GM12878 (cell line): ENCODE data around the gene PNLIP. TPM values are rescaled to one million over a fixed set of nuclear protein-coding genes. Genes with fewer than 3 reads are reported as not detected.

Experiments used
- ATAC-seq: fragments of 200-7000 bp; cut with Tn5 transposase; 3 replicates; pipeline ENCODE4 v1.9.1; 2020; ENCODE audit warnings: mild to moderate bottlenecking, moderate library complexity
- BruUV-seq: library from RNA; stranded (reverse); fragments of 400-500 nt; replicated peaks from 2 replicates; lab custom pipeline; 2021; lab: Mats Ljungman, UMichigan
- CTCF ChIA-PET: fragments of 300-600 bp; sonication (Branson Sonifier 250); formaldehyde crosslinking; extraction: SDS; loops from one replicate; lab custom pipeline; 2021; ENCODE audit warnings: inconsistent platforms; lab: Yijun Ruan, JAX
- POLR2A ChIA-PET: fragments of 350-600 bp; formaldehyde crosslinking; extraction: SDS; loops from one replicate; lab custom pipeline; 2021; ENCODE audit warnings: inconsistent platforms; lab: Charles Lee
- RAD21 ChIA-PET: fragments of 300-600 bp; sonication (Branson Sonifier 250); formaldehyde crosslinking; loops from one replicate; lab custom pipeline; 2023; ENCODE audit warnings: antibody characterized with exemption; ENCODE audit not compliant: unreplicated experiment; lab: Charles Lee
- SMC1A ChIA-PET: fragments of 300-600 bp; sonication (Branson Sonifier 250); formaldehyde crosslinking; loops from one replicate; lab custom pipeline; 2023; ENCODE audit not compliant: unreplicated experiment, uncharacterized antibody; lab: Charles Lee
- DNase-seq: peaks from one replicate; pipeline ENCODE4 v3.0.0-alpha.2; 2011; ENCODE audit warnings: low read depth, low spot score
- FAIRE-seq: peaks from 3 replicates; lab custom pipeline; 2011; peaks lifted over from hg19 to GRCh38; lab: Jason Lieb, UNC
- H2AFZ ChIP-seq: 2 replicates; pipeline ENCODE4 v1.6.0; 2011; ENCODE audit warnings: low read depth, low read length, control low read depth; ENCODE audit not compliant: control insufficient read depth
- H3K27ac ChIP-seq: 2 replicates; pipeline ENCODE4 v1.5.1; 2011; ENCODE audit warnings: control low read depth; ENCODE audit not compliant: control insufficient read depth, insufficient read depth
- H3K27me3 ChIP-seq, 2 experiments: replicated peaks in 1 of 2; 2 replicates each; pipeline versions ENCODE4 v1.6.0 to v1.6.1; 2011; ENCODE audit warnings: low read length in 1 of 2; ENCODE audit not compliant: control insufficient read depth in 2 of 2, insufficient read depth in 2 of 2
- H3K36me3 ChIP-seq, 2 experiments: 2 replicates each; pipeline ENCODE4 v1.5.1; 2011; ENCODE audit warnings: low read length in 1 of 2; ENCODE audit not compliant: control insufficient read depth in 2 of 2, insufficient read depth in 2 of 2
- H3K4me1 ChIP-seq: 2 replicates; pipeline ENCODE4 v1.6.1; 2011; ENCODE audit warnings: mild to moderate bottlenecking, low read length, moderate library complexity, mixed read lengths; ENCODE audit not compliant: control insufficient read depth, insufficient read depth
- H3K4me2 ChIP-seq: 2 replicates; pipeline ENCODE4 v1.6.0; 2011; ENCODE audit warnings: control low read depth; ENCODE audit not compliant: control insufficient read depth, insufficient read depth
- H3K4me3 ChIP-seq: fragments of 200-600 bp; sonication (generic); 2 replicates; pipeline ENCODE4 v1.5.1; 2016
- H3K79me2 ChIP-seq: 2 replicates; pipeline ENCODE4 v1.6.0; 2011; ENCODE audit warnings: low read length; ENCODE audit not compliant: control insufficient read depth, insufficient read depth
- H3K9ac ChIP-seq: 2 replicates; pipeline ENCODE4 v1.8.0; 2011; ENCODE audit warnings: low read length, control low read depth, mixed read lengths; ENCODE audit not compliant: control insufficient read depth, insufficient read depth
- H3K9me3 ChIP-seq: replicated peaks from 3 replicates; pipeline ENCODE4 v1.5.1; 2011; ENCODE audit warnings: mild to moderate bottlenecking, low read length; ENCODE audit not compliant: control insufficient read depth, insufficient read depth
- H4K20me1 ChIP-seq: 2 replicates; pipeline ENCODE4 v1.6.0; 2011; ENCODE audit not compliant: control insufficient read depth, insufficient read depth
- CTCF ChIP-seq, 3 experiments: IDR thresholded peaks in 2 of 3; conservative IDR thresholded peaks in 1 of 3; 2 replicates each; pipeline ENCODE4 v1.5.1; 2011; ENCODE audit warnings: low read depth in 3 of 3, low read length in 3 of 3, mild to moderate bottlenecking in 3 of 3, control low read depth in 2 of 3, moderate library complexity in 2 of 3, inconsistent platforms in 1 of 3, mixed read lengths in 1 of 3; ENCODE audit not compliant: control insufficient read depth in 2 of 3, insufficient read depth in 1 of 3; ENCODE audit errors: extremely low read depth in 1 of 3
- HDAC6 ChIP-seq: fragments of 200-600 bp; sonication (generic); IDR thresholded peaks from one replicate; pipeline ENCODE4 v1.8.0; 2017; ENCODE audit warnings: antibody characterized with exemption; ENCODE audit not compliant: unreplicated experiment
- MLLT1 ChIP-seq: fragments of 450-650 bp; IDR thresholded peaks from 2 replicates; pipeline ENCODE4 v1.6.1; 2016; ENCODE audit warnings: mild to moderate bottlenecking
- NFXL1 ChIP-seq: fragments of 450-650 bp; IDR thresholded peaks from 2 replicates; pipeline ENCODE4 v1.6.1; 2017; ENCODE audit warnings: antibody characterized with exemption, mild to moderate bottlenecking, borderline replicate concordance
- PAX5 ChIP-seq: IDR thresholded peaks from 2 replicates; pipeline ENCODE4 v1.6.1; 2011; ENCODE audit warnings: low read depth, low read length, borderline replicate concordance
- RCOR1 ChIP-seq: conservative IDR thresholded peaks from 2 replicates; pipeline ENCODE4 v1.6.1; 2012; ENCODE audit warnings: low read depth, low read length, improper control_type of control experiment
- REST ChIP-seq: IDR thresholded peaks from 2 replicates; pipeline ENCODE4 v1.6.1; 2012; ENCODE audit warnings: mild to moderate bottlenecking, low read depth, low read length
- RUNX3 ChIP-seq: IDR thresholded peaks from 2 replicates; pipeline ENCODE4 v1.6.1; 2012; ENCODE audit warnings: low read length, inconsistent platforms
- ZBTB11 ChIP-seq: fragments of 450-650 bp; formaldehyde crosslinking; IDR thresholded peaks from 2 replicates; pipeline ENCODE4 v1.5.0; 2022; ENCODE audit warnings: mild to moderate bottlenecking, missing genetic modification characterization
- ZZZ3 ChIP-seq: IDR thresholded peaks from 2 replicates; pipeline ENCODE4 v1.6.1; 2011; ENCODE audit warnings: low read depth; ENCODE audit not compliant: control insufficient read depth, insufficient read length
- WGBS: methylation state at CpG from one replicate; pipeline ENCODE4 v1.1.6; 2016; ENCODE audit warnings: low lambda C conversion rate; ENCODE audit not compliant: insufficient replicate concordance, insufficient coverage; ENCODE audit errors: missing lambda C conversion rate; 5-methylcytosine and 5-hydroxymethylcytosine counted together
- in situ Hi-C: fragments of 300-500 bp; cut with MboI; formaldehyde crosslinking; loops from 9 replicates; pipeline ENCODE4 v1.14.3; 2018; ENCODE audit warnings: mixed read lengths
- intact Hi-C: fragments of 100-400 bp; cut with micrococcal nuclease; formaldehyde crosslinking; loops from one replicate; pipeline ENCODE4 v1.14.2; 2022; ENCODE audit not compliant: unreplicated experiment
- polyA plus RNA-seq, 11 experiments: library from polyadenylated mRNA; depleted of rRNA in 4 of 11; unstranded in 6 of 11; stranded (reverse) in 5 of 11; fragments of >200 nt; fragmentation: Nextera tagmentation in 4 of 11; fragmentation: Illumina TruSeq in 1 of 11; extraction: Ambion mirVana in 4 of 11; extraction: Trizol in 1 of 11; gene quantifications; 1 replicate in 1 of 11; 2 replicates in 10 of 11; pipeline versions ENCODE4 v1.2.1 to v1.2.3, GENCODE V29; 2011 to 2016; ENCODE audit warnings: inconsistent platforms in 2 of 11, missing spikeins in 2 of 11, low read depth in 1 of 11
- total RNA-seq, 4 experiments: library from RNA; depleted of rRNA in 3 of 4; stranded (reverse); fragments of >200 nt in 3 of 4; fragmentation: Illumina TruSeq in 1 of 4; extraction: Trizol in 1 of 4; gene quantifications; 2 replicates each; pipeline versions ENCODE4 v1.2.1 to v1.2.3, GENCODE V29; 2013 to 2021

PNLIP gene
- total and polyA plus RNA-seq, 10 of the 15 experiments (the other 5 are each of a cell fraction or from before 2014, with no cell fraction given): 1.1 TPM; not detected in 9

GRCh38 chr10:116554628-116555027 is 8.9 kb downstream of the PNLIP start:
- no TSS peak for BruUV-seq
- FAIRE-seq: no peak
- 31% methylated on average over 5 of the region's 5 CpGs for WGBS
- TF ChIP-seq PAX5: no peak
- TF ChIP-seq HDAC6: no peak
- no peak for TF ChIP-seq CTCF (IDR thresholded peaks at IDR 0.05 in 2 of 3, conservative IDR thresholded peaks at IDR 0.05 in 1 of 3; ENCODE audit: control insufficient read depth in 2 of 3, extremely low read depth in 1 of 3, insufficient read depth in 1 of 3, low read depth in 3 of 3, low read length in 3 of 3)
- TF ChIP-seq RUNX3: no peak
- no peak for TF ChIP-seq NFXL1
- no peak for TF ChIP-seq MLLT1
- no peak for TF ChIP-seq ZZZ3
- TF ChIP-seq REST: no peak
- TF ChIP-seq RCOR1: no peak
- TF ChIP-seq ZBTB11 (CRISPR knock-in tag): no peak

More at GRCh38 chr10:116554628-116555027, 8.9 kb downstream of the PNLIP start:
- ATAC-seq (no peak), DNase-seq (no peak)
- Histone ChIP-seq H2AFZ (no peak overlapping the region), H4K20me1 (no peaks in the 10 kb centered on the region), H3K36me3 (no peaks in the 10 kb centered on the region), H3K4me3 (no peak overlapping the region), H3K9ac (no peak overlapping the region), H3K27ac (no peak overlapping the region), H3K4me1 (no peaks in the 10 kb centered on the region), H3K9me3 (no peaks in the 10 kb centered on the region), H3K27me3 (no peaks in the 10 kb centered on the region), H3K4me2 (no peak overlapping the region), H3K79me2 (no peaks in the 10 kb centered on the region)
- ChIA-PET POLR2A (no interaction called here), RAD21 (no interaction called here), SMC1A (no interaction called here), CTCF (no interaction called here)
- intact Hi-C loops (no loop called here), in situ Hi-C loops (no loop called here)
